CD4-positive, alpha-beta T cell (primary cell): ENCODE measurements around the gene CPSF4. TPM values are rescaled to one million over a fixed set of nuclear protein-coding genes. Genes with fewer than 3 reads are reported as not detected.

Experiments
- ATAC-seq: fragments of 200-7000 bp; cut with Tn5 transposase; one replicate; pipeline ENCODE4 v1.10.0; 2022; ENCODE audit warnings: mild to moderate bottlenecking; ENCODE audit not compliant: poor library complexity
- CTCF ChIA-PET: fragments of 350-600 bp; sonication (Branson Sonifier 250); formaldehyde crosslinking; loops from one replicate; lab custom pipeline; 2021; ENCODE audit warnings: antibody characterized with exemption, inconsistent platforms; lab: Charles Lee
- POLR2A ChIA-PET: fragments of 350-600 bp; sonication (Branson Sonifier 250); formaldehyde crosslinking; loops from one replicate; lab custom pipeline; 2021; ENCODE audit warnings: antibody characterized with exemption, inconsistent platforms; lab: Charles Lee
- DNase-seq, 14 experiments: peaks; one replicate each; pipeline ENCODE4 v3.0.0-alpha.2; 2013 to 2020; ENCODE audit warnings: mixed read lengths in 2 of 14
- H3K27ac ChIP-seq, 2 donors: one replicate each; pipeline versions ENCODE4 v1.5.1 to v1.7.0; 2013; ENCODE audit warnings: low read length in 2 of 2, low read depth in 1 of 2, mild to moderate bottlenecking in 1 of 2
- H3K27me3 ChIP-seq, 2 experiments: 1 replicate in 1 of 2; 2 replicates in 1 of 2; pipeline versions ENCODE4 v1.6.1 to v1.7.0; 2013; ENCODE audit warnings: low read length in 2 of 2, control low read depth in 1 of 2, mild to moderate bottlenecking in 1 of 2, moderate library complexity in 1 of 2; ENCODE audit not compliant: insufficient read depth in 2 of 2, control insufficient read depth in 1 of 2
- H3K36me3 ChIP-seq: one replicate; pipeline ENCODE4 v1.6.1; 2013; ENCODE audit warnings: low read length, control low read depth; ENCODE audit not compliant: insufficient read depth
- H3K4me1 ChIP-seq: one replicate; pipeline ENCODE4 v1.6.1; 2013; ENCODE audit warnings: low read length, control low read depth; ENCODE audit not compliant: insufficient read depth
- H3K4me3 ChIP-seq: one replicate; pipeline ENCODE4 v1.5.1; 2013; ENCODE audit warnings: mild to moderate bottlenecking, low read length, moderate library complexity
- H3K9me3 ChIP-seq, 2 experiments: 1 replicate in 1 of 2; 2 replicates in 1 of 2; pipeline versions ENCODE4 v1.6.1 to v1.7.0; 2013; ENCODE audit warnings: low read length in 2 of 2, mild to moderate bottlenecking in 2 of 2, control low read depth in 1 of 2, moderate library complexity in 1 of 2; ENCODE audit not compliant: control insufficient read depth in 1 of 2, insufficient read depth in 1 of 2
- H3K27ac Mint-ChIP-seq: one replicate; pipeline ENCODE4 v1.8.0; 2020; ENCODE audit warnings: mixed read lengths
- H3K27me3 Mint-ChIP-seq: one replicate; pipeline ENCODE4 v1.8.0; 2021; ENCODE audit warnings: mixed read lengths
- H3K36me3 Mint-ChIP-seq: one replicate; pipeline ENCODE4 v1.8.0; 2021; ENCODE audit warnings: low read depth, mixed read lengths
- H3K4me1 Mint-ChIP-seq: one replicate; pipeline ENCODE4 v1.8.0; 2021; ENCODE audit warnings: low read depth, mixed read lengths
- H3K4me3 Mint-ChIP-seq: one replicate; pipeline ENCODE4 v1.8.0; 2020; ENCODE audit warnings: mild to moderate bottlenecking, mixed read lengths
- H3K9me3 Mint-ChIP-seq: one replicate; pipeline ENCODE4 v1.8.0; 2020; ENCODE audit warnings: mixed read lengths
- CTCF ChIP-seq: fragments of 200-600 bp; IDR thresholded peaks from one replicate; pipeline ENCODE4 v1.8.0; 2022; ENCODE audit warnings: antibody characterized with exemption, mild to moderate bottlenecking
- intact Hi-C, 2 experiments: fragments of 100-400 bp; cut with DNase I in 1 of 2; cut with micrococcal nuclease in 1 of 2; formaldehyde crosslinking; loops; one replicate each; pipeline versions ENCODE4 v1.15.1 to v1.9.0; 2023 to 2025; cut with DNase I, micrococcal nuclease
- total RNA-seq, 174 experiments: library from RNA in 2 of 174; stranded (reverse) in 2 of 174; gene quantifications; one replicate each; pipeline ENCODE4 v1.2.3 and lab custom pipeline; 2021 to 2026

CPSF4 gene
- total RNA-seq, 2 experiments from 2014 or later, result 28.1 to 31.7 TPM

GRCh38 chr7:99418260-99418659 is 20.5 kb upstream of the CPSF4 start:
- Mint-ChIP-seq H3K4me3 (no peak overlapping the region), H3K27ac (no peak overlapping the region), H3K27me3 (no peaks in the 10 kb centered on the region), H3K9me3 (no peaks in the 10 kb centered on the region), H3K36me3 (peaks cover 90% of the 10 kb centered on the region), H3K4me1 (peaks cover under 1% of the 10 kb centered on the region)
- Histone ChIP-seq H3K27ac (no peak overlapping the region), H3K36me3 (peaks cover 80% of the 10 kb centered on the region), H3K9me3 (no peaks in the 10 kb centered on the region), H3K27me3 (no peaks in the 10 kb centered on the region), H3K4me1 (no peaks in the 10 kb centered on the region), H3K4me3 (no peak overlapping the region)
- intact Hi-C loops, result loop anchor here in 1 of 2 experiments (10.0 kb wide), 1 partner anchor 273 kb away; the partner anchor contains the start of gene SMURF1
- ATAC-seq, result no peak
- DNase-seq, result no peak
- TF ChIP-seq CTCF, result no peak
- ChIA-PET POLR2A (no interaction called here), CTCF (no interaction called here)

DNA sequence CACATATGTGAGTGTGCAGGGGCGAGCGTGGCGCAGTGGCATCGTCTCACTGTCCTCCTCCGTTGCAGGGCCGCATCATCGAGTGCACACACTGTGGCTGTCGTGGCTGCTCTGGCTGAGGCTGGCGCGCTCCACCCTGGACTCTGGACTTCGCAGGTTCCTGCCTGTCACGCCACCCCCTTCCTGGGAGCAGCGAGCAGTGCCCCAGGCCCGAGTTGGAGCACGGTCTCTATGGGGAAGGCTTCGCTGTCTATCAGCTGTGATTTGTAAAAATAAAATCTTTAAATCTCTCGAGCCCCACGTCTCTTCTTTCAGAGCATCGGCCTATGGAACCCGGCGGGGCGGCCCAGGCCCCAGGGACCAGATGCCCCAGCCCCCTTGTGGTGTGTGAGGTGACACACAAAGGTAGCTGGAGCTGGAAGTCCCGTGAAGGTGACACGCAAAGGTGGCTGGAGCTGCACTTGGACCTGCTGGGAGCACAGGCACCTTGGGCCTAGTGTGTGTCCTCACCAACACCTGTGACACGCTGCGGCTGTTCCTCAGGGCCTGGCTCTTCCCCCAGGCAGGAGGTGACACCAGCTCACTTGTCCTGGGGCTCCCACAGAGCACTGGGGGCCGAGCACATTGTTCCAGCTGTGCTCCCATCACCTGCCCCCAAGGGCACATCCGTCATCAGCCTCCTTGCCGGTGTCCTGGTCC is 19.3 kb upstream of the CPSF4 start:
- intact Hi-C loops, result loop anchor here in 1 of 2 experiments (10.0 kb wide), 1 partner anchor 275 kb away; the partner anchor contains the start of gene SMURF1
- Mint-ChIP-seq H3K4me1 (no peaks in the 10 kb centered on the region), H3K4me3 (no peak overlapping the region), H3K27ac (peak overlapping the region; percentile 14), H3K27me3 (no peaks in the 10 kb centered on the region), H3K9me3 (no peaks in the 10 kb centered on the region), H3K36me3 (peaks cover 89% of the 10 kb centered on the region)
- Histone ChIP-seq H3K27me3 (no peaks in the 10 kb centered on the region), H3K36me3 (peaks cover 79% of the 10 kb centered on the region), H3K4me3 (no peak overlapping the region), H3K4me1 (no peaks in the 10 kb centered on the region), H3K9me3 (no peaks in the 10 kb centered on the region), H3K27ac (no peak overlapping the region)
- DNase-seq (no peak), ATAC-seq (no peak)
- ChIA-PET CTCF (no interaction called here), POLR2A (interaction anchor here (1.0 to 1.6 kb wide), 2 partner anchors 10 to 11 kb away, joined by 4 read pairs; partner anchors contain the start of genes BUD31 and PDAP1)
- TF ChIP-seq CTCF, result no peak

DNA sequence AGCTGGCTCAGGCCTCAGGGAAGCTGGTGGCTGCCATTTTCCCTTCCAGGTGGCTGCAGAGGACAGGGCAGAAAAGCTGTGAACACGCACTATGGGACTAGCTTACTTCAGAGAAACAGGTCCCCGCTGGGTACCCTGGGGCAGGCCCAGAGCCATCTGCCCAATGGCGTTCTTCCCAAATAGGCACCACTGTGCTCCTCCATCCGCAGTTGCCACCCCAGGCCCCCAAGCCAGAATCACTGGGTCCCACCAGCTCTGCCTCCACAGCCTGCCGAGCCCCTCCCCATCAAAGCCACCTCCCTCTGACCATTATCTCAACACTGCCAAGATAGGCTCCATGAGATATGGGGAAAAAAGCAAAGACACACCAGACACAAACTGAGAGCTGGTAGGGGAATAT is 18.5 kb upstream of the CPSF4 start:
- peaks cover 89% of the 10 kb centered on the region for H3K36me3 Mint-ChIP-seq
- POLR2A ChIA-PET, result interaction anchor here (1.0 to 1.6 kb wide), 2 partner anchors 11 to 12 kb away, joined by 4 read pairs; partner anchors contain the start of genes BUD31 and PDAP1

More for the DNA sequence above, 18.5 kb upstream of the CPSF4 start:
- Histone ChIP-seq H3K9me3 (no peaks in the 10 kb centered on the region), H3K36me3 (peaks cover 79% of the 10 kb centered on the region), H3K27me3 (no peaks in the 10 kb centered on the region), H3K4me3 (no peak overlapping the region), H3K27ac (no peak overlapping the region), H3K4me1 (no peaks in the 10 kb centered on the region)
- intact Hi-C loops, result no loop called here
- CTCF ChIA-PET, result no interaction called here
- H3K9me3 Mint-ChIP-seq, result no peaks in the 10 kb centered on the region
- DNase-seq (no peak), ATAC-seq (no peak)
- TF ChIP-seq CTCF, result no peak
- no peak overlapping the region for H3K27ac Mint-ChIP-seq
- no peaks in the 10 kb centered on the region for H3K27me3 Mint-ChIP-seq
- H3K4me1 Mint-ChIP-seq, result no peaks in the 10 kb centered on the region
- H3K4me3 Mint-ChIP-seq, result no peak overlapping the region
